Measurements from ENCODE around the gene DEFB131A.
A peak's percentile ranks its signal among the peaks of the same experiment; 100 is the strongest.
"Not testable (repeated sequence)": the region's sequence is repeated elsewhere in the genome, so short reads cannot be mapped to it uniquely, and the experiment has no call there.

Gene DEFB131A, protein sequence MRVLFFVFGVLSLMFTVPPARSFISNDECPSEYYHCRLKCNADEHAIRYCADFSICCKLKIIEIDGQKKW

DNA sequence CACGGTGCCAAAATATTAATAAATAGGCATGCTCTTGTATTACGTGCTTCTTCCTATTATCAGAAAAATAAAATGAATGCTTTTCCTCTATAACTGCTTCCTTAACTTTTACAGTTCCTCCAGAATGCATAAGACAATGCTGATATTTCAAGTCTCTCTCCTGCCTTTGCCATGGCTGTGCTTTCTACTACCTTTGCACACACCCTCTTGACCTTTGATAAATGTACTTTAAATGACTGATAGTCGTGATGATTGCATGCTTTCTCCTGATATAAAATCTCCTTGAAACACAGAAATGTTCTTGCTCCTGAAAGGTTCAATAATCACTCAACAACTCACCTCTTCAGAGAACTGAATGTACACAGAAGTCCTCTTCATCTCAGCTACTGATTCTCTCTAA is at the start of gene DEFB131A:
DEFB131A (plus strand) TSS at position 301 of the 400 bp plus-strand sequence. CDS start 120 bp downstream, outside the sequence.
- H3K4me1 ChIP-seq; H3K4me3 ChIP-seq; H3K36me3 ChIP-seq; H3K27me3 ChIP-seq; H3K27ac ChIP-seq; H3K9ac ChIP-seq; H3K9me3 ChIP-seq (replicated peaks in 1 of 11); H4K20me1 ChIP-seq; H3K4me2 ChIP-seq: not testable (repeated sequence)

DNA sequence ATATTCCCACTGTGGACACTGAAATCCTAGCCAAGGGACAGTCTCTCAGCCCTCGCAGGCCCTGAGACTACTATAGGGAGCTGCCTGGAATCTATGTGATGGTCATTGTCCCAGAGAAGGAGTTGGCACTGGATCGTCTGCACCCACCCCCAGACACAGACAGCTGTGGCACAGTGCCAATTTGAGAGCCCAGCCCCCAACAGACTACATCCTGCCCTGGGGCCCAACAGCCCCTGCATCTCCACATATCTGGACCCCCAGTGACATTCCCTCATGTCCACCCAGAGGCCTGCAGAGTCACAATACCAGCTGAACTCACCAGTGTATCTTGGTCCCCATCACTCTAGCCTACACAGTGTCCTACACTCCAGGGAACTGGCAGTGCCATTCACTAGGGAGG is 38.4 kb upstream of the DEFB131A start:
- not testable (repeated sequence) for H4K20me1 ChIP-seq, H3K4me3 ChIP-seq, H3K9ac ChIP-seq, H3K36me3 ChIP-seq, H3K4me1 ChIP-seq, H3K4me2 ChIP-seq, H3K27ac ChIP-seq, H3K27me3 ChIP-seq
- H3K9me3 ChIP-seq (replicated peaks in 1 of 11): peaks cover 0 to 11% (median 7%) of the 10 kb centered on the region in 11 experiments; a peak in 9 of 22 replicates

DNA sequence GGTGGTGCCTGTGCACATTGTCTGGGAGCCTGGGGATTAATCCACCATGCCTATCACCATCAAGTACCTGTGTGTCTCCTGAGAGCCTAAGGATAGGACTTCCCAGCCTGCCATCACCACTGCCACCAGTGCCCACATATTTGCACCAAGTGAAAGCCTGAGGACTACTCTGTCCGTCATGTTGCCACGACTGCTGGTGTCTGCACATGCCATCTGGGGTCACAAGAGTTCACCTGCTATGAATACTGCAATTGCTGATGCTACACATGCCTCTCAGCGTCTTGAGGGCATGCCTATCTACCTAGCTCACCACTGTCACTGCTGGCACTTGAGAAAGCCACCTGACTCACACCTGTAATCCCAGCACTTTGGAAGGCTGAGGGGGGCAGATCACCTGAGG is 37.7 kb upstream of the DEFB131A start:
- H3K4me1 ChIP-seq, H3K27me3 ChIP-seq: not testable (repeated sequence)
- H3K9me3 ChIP-seq (replicated peaks in 1 of 11): peaks cover 0 to 11% (median 7%) of the 10 kb centered on the region in 11 experiments; a peak in 9 of 22 replicates

DNA sequence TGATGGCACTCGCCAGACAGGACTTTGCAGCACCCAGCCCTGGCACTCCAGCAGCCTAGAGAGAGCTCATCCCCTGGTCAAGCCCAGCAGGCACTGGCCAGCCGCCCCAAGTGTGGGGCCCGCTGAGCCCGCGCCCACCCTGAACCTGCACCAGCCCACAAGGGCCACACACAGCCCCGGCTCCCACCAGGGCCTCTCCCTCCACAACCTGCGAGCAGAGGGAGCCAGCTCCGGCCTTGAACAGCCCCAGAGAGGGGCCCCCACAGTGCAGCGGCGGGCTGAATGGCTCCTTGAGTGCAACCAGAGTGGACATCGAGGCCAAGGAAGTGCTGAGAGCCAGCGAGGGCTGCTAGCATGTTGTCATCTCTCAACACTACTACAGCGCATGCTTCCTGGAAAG is 34.4 kb upstream of the DEFB131A start:
- Histone ChIP-seq H4K20me1 (no peaks in the 10 kb centered on the region), H3K27ac (no peak overlapping the region), H3K27me3 (no peaks in the 10 kb centered on the region), H3K9me3 (replicated peaks in 1 of 11) (peaks cover 0 to 20% (median 14%) of the 10 kb centered on the region in 11 experiments; a peak in 14 of 22 replicates), H3K36me3 (no peaks in the 10 kb centered on the region), H3K4me3 (no peak overlapping the region), H3K4me1 (no peaks in the 10 kb centered on the region), H3K4me2 (no peak overlapping the region), H3K9ac (no peak overlapping the region)
- no peak for TF ChIP-seq Cebpa-rat (IDR thresholded peaks at IDR 0.05)

More for the DNA sequence above, 37.7 kb upstream of the DEFB131A start:
- not testable (repeated sequence) for H3K9ac ChIP-seq, H4K20me1 ChIP-seq, H3K27ac ChIP-seq, H3K4me2 ChIP-seq, H3K36me3 ChIP-seq, H3K4me3 ChIP-seq

DNA sequence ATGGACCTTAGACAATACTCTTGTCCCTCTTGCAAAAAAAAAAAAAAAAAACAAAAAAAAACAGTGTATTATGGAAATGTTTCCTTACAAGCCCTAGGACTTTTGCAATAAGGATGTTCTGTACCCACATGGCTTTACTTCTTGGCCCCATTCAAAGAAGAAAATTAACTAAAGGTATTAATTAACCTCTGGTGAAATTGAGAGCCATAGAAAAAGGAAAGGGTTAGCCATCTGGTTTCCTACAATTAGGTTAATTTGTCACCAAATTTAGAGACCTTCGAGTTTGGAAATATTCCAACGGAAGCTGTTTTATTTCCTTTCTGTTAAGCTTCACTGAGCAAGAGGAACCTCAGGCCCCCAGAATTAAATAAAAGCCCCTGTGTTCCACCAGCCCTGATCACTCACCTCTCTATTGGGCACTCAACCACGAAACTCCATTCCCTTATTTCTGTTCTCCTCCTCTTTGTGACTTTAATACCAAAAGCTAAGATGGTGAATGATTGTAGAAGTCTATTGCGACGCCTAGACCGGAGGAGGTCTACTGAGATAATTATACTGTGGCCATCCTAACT is 22.2 kb upstream of the DEFB131A start:
- H3K27me3 ChIP-seq, H3K36me3 ChIP-seq, H4K20me1 ChIP-seq, H3K4me3 ChIP-seq, H3K9ac ChIP-seq: not testable (repeated sequence)
- Histone ChIP-seq H3K4me2 (peak overlapping the region; percentile 37 to 56 (median 43); a peak in 19 of 22 replicates), H3K9me3 (replicated peaks in 1 of 11) (peaks cover 8 to 35% (median 25%) of the 10 kb centered on the region in 11 experiments), H3K4me1 (peaks cover 0 to 16% (median 12%) of the 10 kb centered on the region in 10 experiments; a peak in 17 of 20 replicates), H3K27ac (peak overlapping the region in 6 of 11 experiments; percentile 9 to 65 (median 59); a peak in 8 of 22 replicates)

DNA sequence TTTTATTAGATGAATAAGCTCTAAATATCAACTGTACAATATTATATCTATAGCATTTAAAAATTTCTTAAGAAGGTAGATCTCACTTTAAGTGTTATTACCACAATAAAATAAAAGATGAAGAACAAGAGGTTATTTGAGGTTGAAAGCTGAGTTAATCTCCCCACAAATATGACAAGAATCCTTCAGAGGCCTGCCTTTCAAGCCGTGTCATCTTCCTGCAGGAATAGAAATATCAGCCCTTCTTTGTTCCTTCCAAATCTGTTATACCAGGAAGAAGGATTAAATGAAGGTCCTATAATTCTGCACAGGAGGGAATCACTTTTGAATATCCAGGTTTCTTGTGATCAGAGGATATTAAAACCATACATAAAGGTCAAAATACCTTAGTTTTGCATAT is 18.3 kb upstream of the DEFB131A start:
- not testable (repeated sequence) for H3K4me3 ChIP-seq; H3K27ac ChIP-seq; H3K9ac ChIP-seq; H3K36me3 ChIP-seq; H4K20me1 ChIP-seq; H3K27me3 ChIP-seq; H3K9me3 ChIP-seq (replicated peaks in 1 of 11); H3K4me2 ChIP-seq
- H3K4me1 ChIP-seq: peaks cover 0 to 16% (median 12%) of the 10 kb centered on the region in 10 experiments; a peak in 17 of 20 replicates

DNA sequence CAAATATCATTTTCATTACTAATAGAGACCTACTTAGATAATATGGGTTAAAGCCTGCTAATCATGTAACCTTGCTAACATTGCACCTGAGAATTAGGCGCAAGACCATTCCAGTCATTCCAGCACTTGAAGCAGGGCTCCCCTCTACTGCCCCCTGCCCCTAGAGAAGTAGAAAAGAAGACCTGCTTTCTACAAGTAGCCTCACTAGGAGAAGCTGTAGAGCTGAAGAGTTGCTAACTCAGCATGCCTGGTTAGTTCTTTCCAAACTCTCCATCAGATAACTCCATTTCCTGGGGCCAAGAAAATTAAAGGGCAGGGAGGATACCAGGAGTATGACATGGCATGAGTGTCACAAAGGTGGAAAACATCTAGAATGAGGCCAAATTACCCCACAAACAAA is 14.2 kb upstream of the DEFB131A start:
- H3K4me2 ChIP-seq; H3K36me3 ChIP-seq; H3K4me3 ChIP-seq; H4K20me1 ChIP-seq; H3K27ac ChIP-seq; H3K9me3 ChIP-seq (replicated peaks in 1 of 11); H3K27me3 ChIP-seq; H3K4me1 ChIP-seq; H3K9ac ChIP-seq: not testable (repeated sequence)

DNA sequence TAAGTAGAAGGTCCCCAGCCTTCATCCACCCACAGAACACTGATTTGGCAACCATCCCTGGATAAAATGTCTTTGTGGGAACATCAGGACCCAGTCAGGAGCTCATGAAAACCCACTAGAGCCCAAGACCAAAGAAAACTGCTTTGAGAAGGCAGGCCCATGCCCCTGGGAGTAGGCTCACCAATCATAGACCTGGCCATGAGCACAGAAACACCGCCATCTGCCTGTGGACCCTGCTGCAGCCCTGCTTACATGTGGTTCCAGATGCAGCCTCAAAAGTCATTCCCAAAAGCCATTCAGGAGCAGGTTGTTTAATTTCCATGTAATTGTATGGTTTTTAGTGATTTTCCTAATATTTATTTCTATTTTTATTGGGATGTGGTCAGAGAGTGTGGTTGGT is 10.9 kb upstream of the DEFB131A start:
- not testable (repeated sequence) for H3K36me3 ChIP-seq; H3K4me1 ChIP-seq; H3K9me3 ChIP-seq (replicated peaks in 1 of 11)

DNA sequence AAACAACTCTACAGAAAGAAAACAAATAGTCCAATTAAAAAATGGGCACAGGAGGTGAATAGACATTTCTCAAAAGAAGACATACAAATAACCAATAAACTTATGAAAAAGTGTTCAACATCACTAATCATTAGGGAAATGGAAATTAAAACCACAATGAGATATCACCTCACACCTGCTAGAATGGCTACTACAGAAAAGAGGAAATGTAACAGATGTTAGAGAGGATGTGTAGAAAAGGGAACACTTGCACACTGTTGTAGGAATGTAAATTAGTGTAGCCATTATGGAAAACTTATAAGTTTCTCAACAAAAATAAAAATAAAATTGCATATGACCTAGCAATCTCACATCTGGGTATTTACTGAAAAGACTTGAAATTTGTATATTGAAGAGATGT is 7.5 kb upstream of the DEFB131A start:
- H3K9me3 ChIP-seq (replicated peaks in 1 of 11); H3K36me3 ChIP-seq; H3K4me3 ChIP-seq; H4K20me1 ChIP-seq; H3K27me3 ChIP-seq; H3K9ac ChIP-seq; H3K4me1 ChIP-seq; H3K27ac ChIP-seq: not testable (repeated sequence)
- H3K4me2 ChIP-seq: peak overlapping the region in 3 of 11 experiments; percentile 4 to 10 (median 6); a peak in 2 of 22 replicates

More for the DNA sequence above, 10.9 kb upstream of the DEFB131A start:
- not testable (repeated sequence) for H3K4me3 ChIP-seq, H3K9ac ChIP-seq, H3K27me3 ChIP-seq, H4K20me1 ChIP-seq, H3K4me2 ChIP-seq, H3K27ac ChIP-seq

DNA sequence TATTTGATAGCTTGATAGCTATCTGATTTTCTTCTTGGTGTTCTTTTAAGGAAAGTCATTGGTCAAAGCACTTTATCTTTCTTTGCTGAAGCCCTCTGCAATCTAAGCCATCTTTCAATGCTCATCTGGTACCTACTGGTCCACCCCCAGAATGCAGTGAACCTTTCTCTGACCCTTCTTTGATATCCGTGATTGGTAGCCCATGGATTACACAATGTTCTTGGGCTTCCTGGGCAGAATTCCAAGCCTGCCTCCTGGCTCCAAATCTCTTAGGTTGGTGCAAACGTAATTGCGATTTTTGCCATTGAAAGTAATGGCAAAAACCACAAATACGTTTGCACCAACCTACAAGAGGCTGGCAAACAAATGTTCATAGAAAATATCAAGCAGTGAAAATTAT is 1.9 kb upstream of the DEFB131A start:
- not testable (repeated sequence) for H4K20me1 ChIP-seq; H3K36me3 ChIP-seq; H3K27me3 ChIP-seq; H3K4me2 ChIP-seq; H3K9me3 ChIP-seq (replicated peaks in 1 of 11); H3K27ac ChIP-seq; H3K9ac ChIP-seq; H3K4me1 ChIP-seq; H3K4me3 ChIP-seq

DNA sequence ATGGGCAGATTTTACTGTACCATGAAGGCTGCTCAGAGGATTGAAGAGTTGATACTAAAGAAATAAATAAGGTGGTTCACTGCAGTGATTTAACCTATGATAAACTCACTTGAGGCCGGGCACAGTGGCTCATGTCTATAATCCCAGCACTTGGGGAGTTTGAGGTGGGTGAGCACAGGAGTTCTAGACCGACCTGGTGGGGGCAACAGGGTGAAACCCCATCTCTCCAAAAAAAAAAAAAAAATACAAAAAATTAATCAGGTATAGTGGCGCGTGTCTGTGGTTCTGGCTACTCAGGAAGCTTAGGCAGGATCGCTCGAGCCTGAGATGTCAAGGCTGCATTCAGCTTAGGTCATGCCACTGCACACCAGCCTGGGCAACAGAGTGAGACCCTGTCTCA is 467 bp downstream of the DEFB131A start:
- not testable (repeated sequence) for H3K9ac ChIP-seq; H4K20me1 ChIP-seq; H3K4me2 ChIP-seq; H3K27ac ChIP-seq; H3K4me3 ChIP-seq; H3K36me3 ChIP-seq; H3K9me3 ChIP-seq (replicated peaks in 1 of 11); H3K27me3 ChIP-seq; H3K4me1 ChIP-seq

DNA sequence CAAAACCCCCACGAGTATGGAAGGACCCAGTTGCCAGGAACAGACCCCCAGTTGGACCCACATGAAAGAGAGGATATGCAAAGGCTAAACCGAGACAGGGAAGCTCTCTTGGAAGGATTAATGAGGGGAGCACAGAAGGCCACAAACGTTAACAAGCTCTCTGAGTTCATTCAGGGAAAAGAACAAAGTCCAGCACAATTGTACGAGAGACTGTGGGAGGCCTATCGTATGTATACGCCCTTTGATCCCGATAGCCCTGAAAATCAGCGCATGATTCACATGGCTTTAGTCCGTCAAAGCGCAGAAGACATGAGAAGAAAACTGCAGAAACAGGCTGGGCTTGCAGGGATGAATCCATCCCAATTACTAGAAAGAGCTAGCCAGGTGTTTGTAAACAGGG is 8.0 kb downstream of the DEFB131A start:
- not testable (repeated sequence) for H3K9ac ChIP-seq; H4K20me1 ChIP-seq; H3K27me3 ChIP-seq; H3K4me2 ChIP-seq; H3K9me3 ChIP-seq (replicated peaks in 1 of 11); H3K4me1 ChIP-seq; H3K4me3 ChIP-seq; H3K36me3 ChIP-seq; H3K27ac ChIP-seq

DNA sequence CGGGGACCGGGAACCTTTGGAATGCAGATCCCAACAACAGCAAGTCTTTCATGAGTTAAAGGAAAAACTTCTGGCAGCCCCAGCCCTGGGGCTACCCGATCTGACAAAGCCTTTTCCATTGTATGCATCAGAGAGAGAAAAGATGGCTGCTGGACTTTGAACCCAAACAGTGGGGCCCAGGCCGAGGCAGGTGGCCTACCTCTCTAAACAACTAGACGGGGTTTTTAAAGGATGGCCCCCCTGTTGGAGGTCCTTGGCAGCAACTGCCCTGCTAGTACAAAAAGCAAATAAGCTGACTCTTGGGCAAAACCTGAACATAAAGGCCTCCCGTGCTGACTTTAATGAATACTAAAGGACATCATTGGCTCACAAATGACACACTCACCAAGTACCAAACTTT is 10.1 kb downstream of the DEFB131A start:
- not testable (repeated sequence) for H3K9ac ChIP-seq; H3K27me3 ChIP-seq; H3K4me3 ChIP-seq; H3K4me1 ChIP-seq; H4K20me1 ChIP-seq; H3K9me3 ChIP-seq (replicated peaks in 1 of 11); H3K36me3 ChIP-seq; H3K27ac ChIP-seq; H3K4me2 ChIP-seq

DNA sequence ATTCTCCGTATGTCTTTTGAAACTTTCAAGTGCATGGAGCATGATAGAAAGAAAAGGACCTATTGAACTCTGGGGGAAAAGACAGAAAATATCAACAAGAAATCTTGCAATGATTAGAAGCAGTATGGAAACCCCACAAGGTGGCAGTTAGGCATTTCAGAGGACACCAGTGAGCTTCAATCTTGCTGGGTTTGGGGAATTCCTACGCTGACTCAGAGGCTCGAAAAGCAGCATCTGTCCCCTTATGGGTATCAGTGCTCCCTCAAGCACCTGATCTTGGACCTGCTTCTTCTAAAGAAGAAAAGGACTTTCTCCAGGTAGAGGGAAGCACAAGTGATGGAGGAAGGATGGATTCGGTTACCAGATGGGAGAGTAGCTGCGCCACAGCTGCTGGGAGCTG is 10.8 kb downstream of the DEFB131A start:
- H3K4me1 ChIP-seq; H3K4me3 ChIP-seq; H3K27me3 ChIP-seq; H3K36me3 ChIP-seq; H4K20me1 ChIP-seq; H3K4me2 ChIP-seq; H3K9ac ChIP-seq; H3K27ac ChIP-seq; H3K9me3 ChIP-seq (replicated peaks in 1 of 11): not testable (repeated sequence)
